ENCODE measurements around the gene MPP4.
"Not testable (repeated sequence)": the region's sequence is repeated elsewhere in the genome, so short reads cannot be mapped to it uniquely, and the experiment has no call there.

The MPP4 gene

DNA sequence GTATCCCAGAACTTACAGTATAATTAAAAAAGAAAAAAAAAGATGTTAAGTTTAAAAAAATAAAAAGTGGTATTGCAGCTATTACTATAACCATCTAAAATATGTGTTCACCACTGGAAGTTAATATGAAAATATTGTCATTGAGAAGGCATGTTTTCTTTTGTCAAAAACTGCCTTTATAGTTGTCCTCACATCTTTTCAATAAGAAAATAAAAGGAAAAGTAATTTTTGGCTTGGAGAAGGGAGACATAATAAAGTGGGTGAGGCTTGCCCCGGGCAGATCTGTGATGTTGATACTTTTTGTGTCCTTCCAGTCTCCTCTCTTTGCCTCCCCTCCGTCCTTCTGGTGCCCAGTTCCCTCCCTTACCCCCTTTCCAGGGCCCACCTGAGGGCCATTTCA, 24.9 kb downstream of the MPP4 start:
- no peak for DNase-seq (ENCODE audit: low read depth, low spot score)

DNA sequence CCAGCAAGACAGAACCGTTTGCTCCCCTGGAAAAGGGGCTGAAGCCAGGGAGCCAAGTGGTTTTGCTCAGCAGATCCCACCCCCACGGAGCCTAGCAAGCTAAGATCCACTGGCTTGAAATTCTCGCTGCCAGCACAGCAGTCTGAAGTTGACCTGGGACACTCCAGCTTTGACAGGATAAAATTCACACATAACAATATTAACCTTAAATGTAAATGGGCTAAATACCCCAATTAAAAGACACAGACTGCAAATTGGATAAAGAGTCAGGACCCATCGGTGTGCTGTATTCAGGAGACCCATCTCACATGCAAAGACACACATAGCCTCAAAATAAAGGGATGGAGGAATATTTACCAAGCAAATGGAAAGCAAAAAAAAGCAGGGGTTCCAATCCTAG, 27.2 kb downstream of the MPP4 start:
- DNase-seq (ENCODE audit: low read depth, low spot score) = not testable (repeated sequence)

DNA sequence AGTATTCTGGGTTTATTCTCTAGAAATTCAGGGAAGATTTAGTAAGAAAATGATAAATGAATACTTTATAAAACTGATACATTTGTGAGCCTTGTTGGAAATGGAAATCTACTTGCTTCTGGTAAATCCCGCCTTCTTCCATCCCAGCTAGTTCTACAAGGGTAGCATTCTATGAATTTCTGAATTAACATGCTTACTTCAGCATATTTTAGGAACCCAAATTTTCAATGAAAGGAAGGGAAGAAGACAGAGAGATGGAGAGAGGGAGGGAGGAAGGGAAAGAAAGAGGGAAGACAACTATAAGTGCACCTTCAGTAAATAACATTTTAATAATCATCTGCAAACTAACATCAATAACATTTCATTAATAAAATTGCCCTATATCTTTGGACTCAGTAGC, 28.6 kb downstream of the MPP4 start:
- no peak for DNase-seq (ENCODE audit: low read depth, low spot score)

DNA sequence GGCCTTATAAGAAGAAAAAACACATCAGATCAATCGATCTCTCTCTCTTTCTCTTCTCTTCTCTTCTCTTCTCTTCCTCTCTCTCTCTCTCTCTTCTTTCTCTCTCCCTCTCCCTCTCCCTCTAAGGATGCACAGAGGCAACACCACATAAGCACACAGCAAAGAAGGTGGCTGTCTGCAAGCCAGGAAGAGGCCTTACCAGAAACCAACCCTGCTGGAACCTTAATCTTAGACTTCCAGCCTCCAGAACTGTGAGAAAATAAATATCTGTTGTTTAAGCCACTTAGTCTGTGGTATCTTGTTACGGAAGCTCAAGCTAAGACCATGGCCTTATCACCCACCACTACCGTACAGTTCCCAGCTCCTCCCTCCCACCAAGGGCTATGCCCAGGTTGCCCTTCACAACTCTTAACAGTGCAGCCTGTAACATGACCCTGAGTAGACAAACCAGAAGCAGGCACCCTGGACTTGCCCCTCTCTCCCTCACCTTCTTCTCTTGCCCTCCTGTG, 30.0 kb downstream of the MPP4 start:
- DNase-seq (ENCODE audit: low read depth, low spot score) = no peak

DNA sequence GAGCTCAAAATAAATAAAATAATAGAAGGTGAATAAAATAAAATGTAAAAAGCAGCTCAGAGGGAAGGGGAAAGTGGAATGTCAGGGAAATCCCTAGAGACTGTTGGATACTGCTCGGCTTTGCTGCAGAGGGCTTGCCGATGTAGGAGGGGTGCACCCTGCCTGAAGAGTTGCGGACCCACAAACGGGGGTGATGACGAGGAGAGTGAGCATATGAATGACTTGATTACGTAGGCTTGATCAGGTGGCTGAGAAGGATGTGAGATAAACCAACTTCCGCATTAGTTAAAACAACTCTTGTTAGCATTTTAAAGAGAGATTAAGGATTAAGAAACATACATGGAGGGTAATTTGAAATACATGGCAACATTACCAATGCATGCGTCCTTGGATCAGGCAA, 34.1 kb downstream of the MPP4 start:
- no peak for DNase-seq (ENCODE audit: low read depth, low spot score)

DNA sequence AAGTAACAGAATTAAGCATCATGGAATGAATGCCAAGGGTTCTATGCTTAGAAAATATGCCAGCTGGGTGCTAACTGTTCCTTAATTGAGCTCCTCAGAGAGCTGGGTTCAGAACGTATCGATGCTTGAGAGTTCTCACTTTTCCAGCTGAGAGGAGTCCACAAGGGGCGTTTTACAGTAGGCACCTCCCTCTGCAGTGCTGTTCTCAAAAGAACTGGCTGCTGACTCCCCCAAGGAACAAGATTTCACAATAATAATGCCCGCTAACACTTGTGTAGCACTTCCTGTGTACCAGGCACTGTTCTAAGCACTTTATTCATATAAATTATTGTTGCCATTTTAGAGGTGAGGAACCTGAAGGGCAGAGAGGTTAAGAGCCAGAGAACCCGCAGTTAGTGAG, 37.1 kb downstream of the MPP4 start:
- no peak for DNase-seq (ENCODE audit: low read depth, low spot score)

DNA sequence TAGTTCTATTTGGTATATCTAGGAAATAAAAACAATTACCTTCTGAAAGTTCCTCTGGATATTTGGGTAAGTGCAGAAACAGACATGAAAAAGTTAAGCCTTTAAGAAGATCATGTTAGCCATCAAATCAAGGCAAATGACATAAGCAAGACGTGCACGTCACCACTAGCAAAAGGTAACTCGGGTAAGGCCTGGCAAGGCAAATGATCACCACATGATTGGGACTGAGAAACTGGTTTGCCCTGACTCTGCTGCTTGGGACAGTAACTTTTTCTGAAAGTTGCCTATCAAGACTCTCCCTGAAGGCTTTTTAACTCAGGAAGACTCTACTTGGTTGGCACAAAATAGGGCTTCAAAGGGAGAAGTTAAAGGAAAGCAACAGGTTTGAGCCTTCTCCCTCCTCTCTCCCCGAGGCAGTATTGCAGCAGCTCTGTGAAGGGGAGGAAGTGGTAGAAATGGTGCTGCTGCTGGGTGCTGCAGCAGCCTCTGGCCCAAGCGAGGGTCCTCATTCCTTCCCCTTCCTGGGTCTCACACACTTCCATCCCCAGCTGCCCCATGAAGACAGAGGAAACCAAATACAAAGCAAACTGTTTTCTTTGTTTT, 38.0 kb downstream of the MPP4 start:
- DNase-seq (ENCODE audit: low read depth, low spot score) = no peak

DNA sequence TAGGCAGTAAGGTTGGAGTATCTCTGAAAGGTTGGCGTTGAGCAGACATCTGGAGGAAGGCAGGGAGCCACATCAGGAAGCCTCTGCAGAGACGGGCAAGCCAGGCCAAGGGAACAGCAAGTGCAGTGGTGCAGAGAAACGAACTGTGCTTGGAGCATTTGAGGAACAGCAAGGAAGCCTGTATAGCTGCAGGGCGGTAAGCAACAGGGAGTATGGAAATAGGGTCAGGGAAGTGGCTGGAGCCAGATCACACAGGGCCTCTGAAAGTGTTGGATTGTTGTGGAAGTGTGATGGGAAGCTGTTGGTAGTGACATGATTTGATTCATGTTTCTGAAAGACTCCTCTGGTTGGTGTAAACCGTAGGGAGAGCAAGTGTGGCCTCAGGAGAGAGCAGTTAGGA, 41.7 kb downstream of the MPP4 start:
- no peak for DNase-seq (ENCODE audit: low read depth, low spot score)

DNA sequence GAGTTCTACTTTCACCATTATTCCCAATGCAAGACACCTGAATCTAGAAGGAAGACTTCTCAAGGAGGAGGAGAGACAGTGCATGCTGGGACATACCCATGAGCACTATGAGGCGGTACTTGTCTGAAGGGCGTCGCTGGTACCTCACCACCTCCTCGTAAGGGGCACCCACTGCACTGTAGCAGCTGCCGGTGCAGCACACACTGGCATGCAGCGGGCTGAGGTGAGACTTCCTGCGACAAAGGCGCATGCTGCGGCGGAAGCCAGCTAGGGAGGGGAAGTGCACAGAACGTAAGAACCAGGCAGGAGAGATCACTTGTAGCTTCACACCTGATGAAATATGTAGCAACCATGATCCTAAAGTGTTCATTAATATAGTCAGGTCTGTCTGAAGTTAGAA, 42.3 kb downstream of the MPP4 start:
- DNase-seq (ENCODE audit: low read depth, low spot score) = no peak

DNA sequence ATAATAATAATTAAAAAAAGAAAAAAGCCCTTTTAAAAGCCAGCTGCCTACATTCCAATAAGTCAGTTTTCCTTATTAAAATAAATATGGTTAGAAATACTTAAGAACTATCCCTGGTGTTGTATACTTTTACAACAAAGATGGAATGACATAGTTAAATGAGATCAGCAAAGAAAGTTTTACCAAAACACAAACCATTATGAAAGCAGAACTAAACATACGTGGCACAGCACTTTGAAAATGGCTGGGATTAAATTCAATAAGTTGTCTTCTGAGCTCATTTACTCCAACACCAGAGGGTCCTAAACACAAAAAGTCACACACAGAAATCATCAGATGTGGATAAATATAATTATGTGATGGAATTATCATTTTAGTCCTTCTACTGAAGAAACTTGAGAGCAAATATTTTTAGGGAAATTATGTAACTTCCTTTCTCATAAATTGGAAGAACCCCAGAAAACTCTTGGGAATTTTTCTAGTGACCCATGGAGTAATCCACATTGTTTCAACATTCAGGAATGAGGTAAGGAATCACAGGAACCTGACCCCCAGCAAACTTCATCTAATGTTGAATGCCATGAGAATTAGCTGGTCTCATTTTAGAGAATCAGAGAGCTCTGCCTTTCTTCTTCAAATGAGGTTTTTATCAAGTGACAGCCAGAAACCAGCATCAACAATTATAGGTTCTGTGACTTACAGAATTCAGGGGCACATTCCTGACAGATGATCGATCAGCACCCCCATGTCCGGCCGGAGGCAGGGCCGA, 43.6 kb downstream of the MPP4 start:
- DNase-seq (ENCODE audit: low read depth, low spot score) = peak; percentile 68

DNA sequence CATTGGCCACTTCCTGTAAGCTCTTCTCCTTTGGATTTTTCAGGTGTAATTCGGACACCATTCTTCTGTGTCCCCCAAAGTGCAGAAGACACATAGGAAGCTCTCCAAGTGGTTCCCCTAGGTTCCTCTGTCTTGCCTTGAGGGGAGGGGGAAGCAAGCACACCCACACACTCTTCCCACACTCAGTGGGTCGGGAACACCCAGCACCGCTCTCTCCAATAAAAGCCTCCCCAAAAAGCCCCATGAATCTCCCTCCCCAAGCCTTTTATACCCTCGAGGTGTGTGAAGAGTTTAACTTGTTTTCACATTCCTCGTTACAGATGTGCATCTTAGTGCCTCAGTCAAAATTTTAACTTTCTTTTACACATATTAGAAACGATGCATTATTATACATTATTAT, 45.2 kb downstream of the MPP4 start:
- DNase-seq (ENCODE audit: low read depth, low spot score) = no peak

DNA sequence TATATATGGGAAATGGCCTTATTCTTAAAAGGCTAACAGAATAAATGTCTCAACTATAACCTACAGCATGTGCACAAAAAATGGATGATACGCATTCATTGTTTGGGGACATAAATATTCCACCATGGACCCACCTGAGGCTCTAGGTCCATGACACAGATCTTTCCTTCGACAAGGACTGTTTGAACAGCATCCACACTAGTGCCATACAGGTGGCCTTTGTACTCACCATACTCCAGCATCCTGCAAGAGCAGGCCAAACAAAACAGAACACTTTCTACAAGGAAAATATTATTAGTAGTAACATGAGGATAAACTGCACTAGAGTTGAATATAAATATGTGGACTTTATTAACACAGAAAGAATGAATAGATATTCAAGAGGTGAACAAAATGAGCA, 49.0 kb downstream of the MPP4 start:
- DNase-seq (ENCODE audit: low read depth, low spot score) = no peak

DNA sequence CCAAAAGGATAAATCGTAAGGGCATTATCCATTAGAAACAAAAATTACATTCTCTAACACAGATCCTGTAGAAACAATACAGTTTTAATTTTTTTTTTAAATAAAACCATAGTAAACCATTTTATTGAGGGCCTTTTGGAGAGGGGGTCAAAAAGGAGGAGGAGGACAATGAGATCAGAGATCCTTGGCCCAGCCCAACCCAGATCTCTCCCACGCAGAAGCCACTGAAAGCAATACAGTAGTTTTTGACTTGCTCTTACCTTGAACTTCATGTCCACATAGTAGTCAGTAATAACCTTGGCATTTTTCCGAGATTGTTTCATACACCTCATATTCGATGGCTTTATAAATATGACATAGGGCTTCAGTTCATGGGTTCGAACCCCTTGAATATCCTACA, 51.0 kb downstream of the MPP4 start:
- DNase-seq (ENCODE audit: low read depth, low spot score) = no peak

DNA sequence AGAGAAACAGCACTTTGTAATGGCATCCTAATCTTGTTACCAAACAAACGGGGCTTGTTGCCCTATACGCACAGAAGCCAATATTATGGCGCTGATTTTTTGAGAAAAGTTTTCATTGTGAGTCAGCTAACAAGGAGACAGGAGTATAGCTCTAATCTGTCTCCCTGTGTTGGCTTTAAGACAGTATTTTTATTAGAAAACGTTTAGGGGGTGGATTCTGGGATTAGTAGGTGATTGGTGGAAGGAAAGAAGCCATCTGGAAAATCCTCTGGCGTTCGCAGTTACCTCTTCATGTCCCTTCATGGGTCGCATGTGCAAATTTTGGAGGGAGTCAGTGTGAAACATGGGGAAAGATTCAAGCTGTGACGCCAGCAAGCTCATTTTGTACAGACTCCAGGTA, 54.4 kb downstream of the MPP4 start:
- DNase-seq (ENCODE audit: low read depth, low spot score) = peak; percentile 41

DNA sequence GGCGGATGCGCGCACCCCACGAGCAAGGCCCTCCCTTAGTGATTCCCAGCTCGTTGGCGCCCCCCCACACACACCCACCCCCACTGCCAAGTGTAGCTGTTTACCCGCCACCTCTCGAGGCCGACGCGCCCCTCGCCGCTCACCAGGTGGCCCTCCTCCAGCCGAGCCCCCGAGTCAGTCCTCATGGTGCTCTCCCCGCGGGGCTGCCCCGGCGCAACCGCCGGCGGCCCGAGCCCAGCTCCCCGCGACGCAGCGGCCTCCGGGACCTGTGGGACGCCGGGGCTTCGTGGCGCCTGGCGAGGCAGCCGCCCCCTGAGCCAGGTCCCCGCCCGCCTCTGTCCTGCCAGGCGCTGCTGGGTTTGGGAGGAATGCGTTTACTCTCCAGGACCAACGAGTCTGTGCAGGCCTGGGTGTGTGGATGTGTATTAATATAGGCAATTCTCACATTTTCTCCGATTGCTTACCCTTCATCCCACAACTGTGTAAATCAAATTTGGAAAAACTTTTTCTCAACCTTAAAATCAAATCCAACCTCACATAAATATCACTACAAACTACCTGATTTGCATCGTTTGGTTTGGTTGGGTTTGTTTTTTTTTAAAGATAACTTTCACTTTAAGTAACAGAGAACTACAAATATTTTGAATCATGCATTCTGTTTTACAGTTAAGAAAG, 55.1 kb downstream of the MPP4 start, which contains the start of gene TMEM237:
TMEM237 (minus strand) TSS at position 288 of the 675 bp plus-strand sequence; CDS start at position 185, 103 bp downstream.
- DNase-seq (ENCODE audit: low read depth, low spot score) = peak; percentile 78

DNA sequence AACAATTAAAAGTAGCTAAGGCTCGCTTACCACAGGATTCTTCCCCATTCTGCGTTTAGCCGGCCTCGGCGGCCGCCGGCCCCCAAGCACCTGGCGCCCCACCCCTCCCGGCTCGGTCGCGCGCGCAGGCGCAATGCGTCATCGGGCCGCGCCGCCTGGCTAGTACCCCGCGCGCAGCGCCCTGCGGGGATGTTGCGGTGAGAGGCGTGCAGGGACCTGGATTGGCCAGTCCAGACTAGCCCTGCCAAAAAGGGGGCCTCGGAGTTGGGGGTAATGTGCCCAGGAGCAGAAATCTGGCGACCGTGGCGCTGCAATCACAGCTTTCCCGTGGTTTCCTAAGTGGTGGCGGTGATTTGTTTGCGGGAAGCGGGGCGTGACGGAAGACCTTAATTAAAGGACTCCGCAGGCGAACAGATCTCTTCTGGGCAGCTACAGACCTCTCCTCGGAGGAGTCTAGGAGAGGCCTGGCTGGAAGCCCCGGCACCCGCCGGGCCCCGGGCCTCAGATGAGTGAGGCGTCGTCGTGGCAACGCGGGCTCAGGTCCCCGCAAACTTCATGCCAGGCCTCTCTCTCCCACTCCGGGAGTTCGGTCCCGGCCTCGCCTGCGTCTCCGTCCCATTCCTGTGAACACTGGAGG, 55.7 kb downstream of the MPP4 start:
- DNase-seq (ENCODE audit: low read depth, low spot score) = peak; percentile 95

DNA sequence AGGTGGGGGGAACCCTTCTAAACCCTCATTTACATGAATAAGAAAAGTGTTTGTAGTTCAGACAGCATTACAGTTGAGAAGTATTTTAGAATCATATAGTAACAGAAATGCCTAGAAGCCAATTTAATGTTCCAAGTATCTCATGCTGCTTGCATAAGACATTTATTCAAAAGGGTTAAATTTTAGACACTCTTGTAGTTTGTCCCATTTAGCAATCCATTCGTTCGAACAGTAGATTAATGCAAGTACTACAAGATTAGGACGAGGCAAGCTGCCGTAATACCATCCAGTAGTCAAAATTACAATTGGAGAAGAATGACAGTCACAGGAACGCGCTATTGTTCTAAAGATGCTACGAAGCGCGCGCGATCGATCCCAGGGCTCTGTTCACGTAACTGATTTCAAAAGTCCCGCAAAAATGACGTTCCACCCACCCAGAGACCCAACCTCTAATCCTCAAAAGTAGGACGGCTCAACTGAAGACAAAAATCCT, 56.3 kb downstream of the MPP4 start:
- DNase-seq (ENCODE audit: low read depth, low spot score) = peak; percentile 5

DNA sequence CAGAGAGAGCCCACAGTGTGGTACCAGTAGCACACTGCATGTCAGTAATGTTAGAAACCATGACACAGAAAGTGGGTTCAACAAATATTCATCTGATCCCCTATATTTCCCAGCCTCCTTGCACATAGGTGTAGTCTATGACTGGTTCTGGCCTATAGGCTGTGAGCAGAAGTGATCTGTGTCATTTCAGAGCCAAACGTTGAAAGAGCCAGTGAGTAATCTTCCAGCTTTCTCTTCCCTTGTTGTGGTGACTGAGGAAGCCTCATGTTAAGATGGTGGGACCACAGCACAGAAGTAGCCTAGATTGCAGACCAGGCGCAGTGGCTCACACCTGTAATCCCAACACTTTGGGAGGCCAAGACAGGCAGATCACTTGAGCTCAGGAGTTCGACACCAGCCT, 59.2 kb downstream of the MPP4 start:
- no peak for DNase-seq (ENCODE audit: low read depth, low spot score)

DNA sequence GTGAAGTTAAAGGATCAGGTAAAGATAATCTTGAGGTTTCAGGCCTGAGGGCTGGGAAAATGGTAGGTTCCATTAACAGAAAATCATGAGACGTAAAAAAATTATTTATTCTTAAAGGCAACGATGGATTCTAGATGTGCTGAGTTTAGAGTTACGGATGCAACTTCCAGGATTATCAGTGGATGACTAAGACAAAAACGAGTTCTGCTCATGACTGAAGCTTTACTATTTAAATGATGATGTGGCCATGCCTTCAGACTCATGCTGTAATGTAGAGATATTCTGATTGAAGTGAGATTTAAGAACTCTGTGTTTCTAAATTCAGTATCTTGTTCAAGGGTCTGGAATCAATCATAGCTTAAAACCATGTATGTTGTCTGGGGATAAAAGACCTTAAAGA, 60.1 kb downstream of the MPP4 start:
- no peak for DNase-seq (ENCODE audit: low read depth, low spot score)

DNA sequence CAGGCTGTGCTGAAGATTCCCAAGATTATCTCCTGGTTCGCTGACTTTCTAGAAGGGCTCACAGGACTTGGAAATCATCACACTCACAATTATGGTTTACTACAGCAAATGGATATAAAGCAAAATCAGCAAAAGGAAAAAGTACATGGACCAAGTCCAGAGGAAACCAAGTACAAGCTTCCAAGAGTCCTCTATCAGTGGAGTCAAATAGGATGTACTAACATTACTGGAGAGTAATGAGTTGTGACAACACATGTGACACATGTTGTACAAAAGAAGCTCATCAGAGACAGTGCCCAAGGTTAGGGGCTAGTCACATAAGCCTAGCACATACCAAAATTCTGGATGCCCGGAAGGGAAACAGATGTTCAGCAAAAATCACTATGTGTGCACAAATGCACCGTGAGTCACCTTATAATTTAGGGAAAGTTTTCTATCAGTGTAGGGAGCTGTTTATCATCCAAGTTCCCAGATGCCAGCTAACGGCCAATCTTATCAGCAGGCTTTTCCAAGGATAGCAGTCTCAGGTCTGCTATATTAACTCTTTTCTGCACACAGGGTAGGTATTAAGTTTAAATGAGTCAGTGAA, 64.7 kb downstream of the MPP4 start:
- no peak for DNase-seq (ENCODE audit: low read depth, low spot score)

DNA sequence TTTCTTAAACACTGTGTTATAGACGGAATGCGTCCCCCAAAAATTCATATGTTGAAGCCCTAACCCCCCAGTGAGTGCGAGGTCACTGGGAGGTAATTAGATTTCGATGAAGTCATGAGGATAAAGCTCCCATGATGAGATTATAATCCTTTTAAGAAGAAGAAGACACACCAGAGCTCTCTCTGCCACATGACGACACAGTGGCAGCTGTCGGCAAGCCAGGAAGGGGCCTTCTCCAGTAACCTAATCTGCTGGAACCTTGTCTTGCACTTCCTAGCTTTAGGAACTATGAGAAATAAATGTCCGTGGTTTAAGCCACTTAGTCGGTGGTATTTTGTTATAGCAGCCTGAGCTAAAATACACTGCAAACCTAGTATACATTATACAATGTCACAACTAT, 67.4 kb downstream of the MPP4 start:
- no peak for DNase-seq (ENCODE audit: low read depth, low spot score)

DNA sequence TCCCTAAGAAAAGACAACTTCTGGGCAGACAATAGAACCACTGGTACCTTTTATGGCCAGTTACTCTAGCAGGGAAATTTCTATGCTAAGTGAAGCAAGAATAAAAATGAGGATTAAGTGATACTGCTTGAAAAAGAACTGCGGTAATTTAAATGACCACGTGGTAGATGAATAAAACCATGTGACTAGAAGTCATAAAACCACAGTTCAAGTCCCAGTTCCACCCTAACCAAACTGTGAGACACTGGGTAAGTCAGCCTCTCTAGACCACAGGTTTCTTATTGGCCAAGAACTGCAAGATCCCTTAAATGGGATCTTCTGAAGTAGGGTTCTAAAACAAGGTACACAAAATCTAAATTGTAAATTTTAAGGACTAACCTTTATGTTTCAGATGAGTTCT, 67.9 kb downstream of the MPP4 start:
- DNase-seq (ENCODE audit: low read depth, low spot score) = no peak
